Endothelial cell of umbilical vein (primary cell): ENCODE measurements around the gene CCNY.

Experiments used
- EZH2 ChIP-seq: IDR thresholded peaks from 2 replicates; pipeline ENCODE4 v1.6.1; 2012; ENCODE audit warnings: borderline replicate concordance, low read depth, mild to moderate bottlenecking, moderate library complexity, low read length, inconsistent platforms; ENCODE audit not compliant: severe bottlenecking
- FOS ChIP-seq: IDR thresholded peaks from 2 replicates; pipeline ENCODE4 v1.6.1; 2011; ENCODE audit warnings: mild to moderate bottlenecking, low read length, moderate library complexity, borderline replicate concordance; ENCODE audit not compliant: insufficient read depth
- JUN ChIP-seq: IDR thresholded peaks from 2 replicates; pipeline ENCODE4 v1.6.1; 2011; ENCODE audit warnings: borderline replicate concordance, low read depth; ENCODE audit not compliant: insufficient read length, insufficient read depth
- MAX ChIP-seq: IDR thresholded peaks from 2 replicates; pipeline ENCODE4 v1.6.1; 2011; ENCODE audit not compliant: insufficient read depth, insufficient read length
- MYC ChIP-seq: IDR thresholded peaks from one replicate; pipeline ENCODE4 v1.6.1; 2011; ENCODE audit warnings: mild to moderate bottlenecking, low read depth, low read length
- POLR2A ChIP-seq: IDR thresholded peaks from 2 replicates; pipeline ENCODE4 v1.6.1; 2012; ENCODE audit warnings: low read depth, mild to moderate bottlenecking, control low read depth, low read length
- POLR2AphosphoS5 ChIP-seq: IDR thresholded peaks from 2 replicates; pipeline ENCODE4 v1.6.1; 2012; ENCODE audit warnings: low read depth, mild to moderate bottlenecking, control low read depth, low read length, moderate library complexity; ENCODE audit not compliant: insufficient read depth
- TF ChIP-seq, protein P1 (sequence below), 2 donors: IDR thresholded peaks; 1 replicate in 1 of 2; 2 replicates in 1 of 2; pipeline ENCODE4 v1.5.1; 2011; ENCODE audit warnings: low read length in 2 of 2, mild to moderate bottlenecking in 2 of 2, moderate library complexity in 2 of 2, control low read depth in 1 of 2, inconsistent platforms in 1 of 2, low read depth in 1 of 2; ENCODE audit not compliant: insufficient read depth in 1 of 2; ENCODE audit errors: extremely low read depth in 1 of 2

DNA sequence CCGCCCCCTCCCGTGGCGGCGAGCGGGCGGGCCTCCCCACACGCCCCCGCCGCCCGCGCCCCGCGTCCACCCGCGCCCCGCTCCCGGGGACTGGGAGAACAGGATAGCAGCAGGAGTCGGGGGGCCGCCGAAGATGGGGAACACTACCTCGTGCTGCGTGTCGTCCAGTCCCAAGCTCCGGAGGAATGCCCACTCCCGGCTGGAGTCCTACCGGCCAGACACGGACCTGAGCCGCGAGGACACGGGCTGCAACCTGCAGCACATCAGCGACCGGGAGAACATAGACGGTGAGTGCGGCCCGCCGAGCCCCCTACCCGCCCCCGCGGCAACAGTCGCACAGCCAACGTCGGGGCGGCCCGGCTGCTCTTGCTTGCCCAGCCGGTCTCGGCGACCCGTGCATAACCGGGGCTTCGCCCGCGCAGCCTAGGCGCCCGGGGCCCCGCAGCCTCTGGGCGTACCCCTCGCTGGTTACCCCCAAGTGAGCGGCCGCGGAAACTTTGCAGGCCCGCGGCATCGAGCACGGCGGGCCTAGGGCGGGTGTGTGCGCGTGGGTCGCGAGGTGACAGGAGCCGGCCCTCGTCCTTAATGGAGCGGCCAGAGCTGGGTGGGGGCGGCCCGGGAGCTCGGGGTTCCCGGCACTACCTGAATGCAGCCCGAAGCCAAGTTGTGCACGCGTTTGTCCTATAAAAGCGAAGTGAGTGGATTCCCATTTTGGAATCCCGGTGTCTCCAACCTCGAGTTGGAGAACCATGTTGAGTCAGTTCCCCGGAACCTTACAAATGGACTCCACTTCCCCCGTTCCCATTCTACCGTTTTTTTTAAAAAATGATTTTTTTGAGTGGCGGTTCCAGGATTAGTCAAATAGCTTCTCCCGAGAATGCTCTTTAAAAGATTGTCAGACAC is 863 bp downstream of the CCNY start:
- no peak for TF ChIP-seq POLR2A
- no peak for TF ChIP-seq EZH2
- no peak for TF ChIP-seq POLR2AphosphoS5
- TF ChIP-seq, protein P1, sequence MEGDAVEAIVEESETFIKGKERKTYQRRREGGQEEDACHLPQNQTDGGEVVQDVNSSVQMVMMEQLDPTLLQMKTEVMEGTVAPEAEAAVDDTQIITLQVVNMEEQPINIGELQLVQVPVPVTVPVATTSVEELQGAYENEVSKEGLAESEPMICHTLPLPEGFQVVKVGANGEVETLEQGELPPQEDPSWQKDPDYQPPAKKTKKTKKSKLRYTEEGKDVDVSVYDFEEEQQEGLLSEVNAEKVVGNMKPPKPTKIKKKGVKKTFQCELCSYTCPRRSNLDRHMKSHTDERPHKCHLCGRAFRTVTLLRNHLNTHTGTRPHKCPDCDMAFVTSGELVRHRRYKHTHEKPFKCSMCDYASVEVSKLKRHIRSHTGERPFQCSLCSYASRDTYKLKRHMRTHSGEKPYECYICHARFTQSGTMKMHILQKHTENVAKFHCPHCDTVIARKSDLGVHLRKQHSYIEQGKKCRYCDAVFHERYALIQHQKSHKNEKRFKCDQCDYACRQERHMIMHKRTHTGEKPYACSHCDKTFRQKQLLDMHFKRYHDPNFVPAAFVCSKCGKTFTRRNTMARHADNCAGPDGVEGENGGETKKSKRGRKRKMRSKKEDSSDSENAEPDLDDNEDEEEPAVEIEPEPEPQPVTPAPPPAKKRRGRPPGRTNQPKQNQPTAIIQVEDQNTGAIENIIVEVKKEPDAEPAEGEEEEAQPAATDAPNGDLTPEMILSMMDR (IDR thresholded peaks at IDR 0.05; ENCODE audit: extremely low read depth in 1 of 2, insufficient read depth in 1 of 2, low read depth in 1 of 2, low read length in 2 of 2), result no peak
- no peak for TF ChIP-seq MAX
- no peak for TF ChIP-seq MYC
- no peak for TF ChIP-seq JUN
- TF ChIP-seq FOS, result no peak
